GM12878 (cell line): ENCODE data around the gene SIRPD. TPM values are rescaled to one million over a fixed set of nuclear protein-coding genes. Genes with fewer than 3 reads are reported as not detected.

ENCODE experiments used
- ATF7 ChIP-seq: fragments of 450-650 bp; IDR thresholded peaks from 2 replicates; pipeline ENCODE4 v1.6.1; 2016; ENCODE audit warnings: low read depth, mild to moderate bottlenecking
- CBX3 ChIP-seq: fragments of 200-600 bp; sonication (generic); IDR thresholded peaks from 2 replicates; pipeline ENCODE4 v1.6.1; 2016; ENCODE audit warnings: low read depth, borderline replicate concordance
- IKZF1 ChIP-seq: fragments of 450-650 bp; conservative IDR thresholded peaks from 2 replicates; pipeline ENCODE4 v1.6.1; 2017; ENCODE audit warnings: antibody characterized with exemption, mild to moderate bottlenecking
- KDM1A ChIP-seq: fragments of 200-600 bp; sonication (generic); IDR thresholded peaks from 2 replicates; pipeline ENCODE4 v1.6.1; 2016; ENCODE audit warnings: borderline replicate concordance
- MEF2A ChIP-seq: IDR thresholded peaks from 2 replicates; pipeline ENCODE4 v1.6.1; 2011; ENCODE audit warnings: low read depth, mild to moderate bottlenecking, low read length, moderate library complexity; ENCODE audit not compliant: insufficient read depth
- MTA2 ChIP-seq: fragments of 450-650 bp; IDR thresholded peaks from 2 replicates; pipeline ENCODE4 v1.6.1; 2016; ENCODE audit warnings: low read depth, mild to moderate bottlenecking, moderate library complexity
- RAD21 ChIP-seq: IDR thresholded peaks from 2 replicates; pipeline ENCODE4 v1.6.1; 2011; ENCODE audit warnings: mild to moderate bottlenecking, low read depth, low read length, moderate library complexity; ENCODE audit not compliant: insufficient read depth
- RAD51 ChIP-seq: fragments of 450-650 bp; IDR thresholded peaks from 2 replicates; pipeline ENCODE4 v1.6.1; 2016; ENCODE audit warnings: moderate library complexity, mild to moderate bottlenecking, inconsistent platforms
- SMC3 ChIP-seq: IDR thresholded peaks from 2 replicates; pipeline ENCODE4 v1.6.1; 2011; ENCODE audit warnings: low read length, improper control_type of control experiment, borderline replicate concordance
- SRF ChIP-seq, 2 experiments: IDR thresholded peaks; 2 replicates each; pipeline ENCODE4 v1.6.1; 2011; ENCODE audit warnings: low read depth in 2 of 2, low read length in 2 of 2, mild to moderate bottlenecking in 1 of 2, moderate library complexity in 1 of 2
- USF1 ChIP-seq: IDR thresholded peaks from 2 replicates; pipeline ENCODE4 v1.6.1; 2011; ENCODE audit warnings: borderline replicate concordance, low read depth, mild to moderate bottlenecking, moderate library complexity, mixed read lengths, low read length; ENCODE audit not compliant: insufficient read depth; ENCODE audit errors: extremely low read length
- WRNIP1 ChIP-seq: IDR thresholded peaks from 2 replicates; pipeline ENCODE4 v1.6.1; 2011; ENCODE audit warnings: low read depth, low read length, improper control_type of control experiment, borderline replicate concordance
- YY1 ChIP-seq: IDR thresholded peaks from 2 replicates; pipeline ENCODE4 v1.6.1; 2011; ENCODE audit warnings: low read depth, mild to moderate bottlenecking, low read length
- ZBED1 ChIP-seq: IDR thresholded peaks from 2 replicates; pipeline ENCODE4 v1.6.1; 2016; ENCODE audit warnings: borderline replicate concordance
- ZNF592 ChIP-seq: fragments of 450-650 bp; IDR thresholded peaks from 2 replicates; pipeline ENCODE4 v1.6.1; 2017; ENCODE audit warnings: mild to moderate bottlenecking, moderate library complexity
- polyA plus RNA-seq, 11 experiments: library from polyadenylated mRNA; depleted of rRNA in 4 of 11; unstranded in 6 of 11; stranded (reverse) in 5 of 11; fragments of >200 nt; fragmentation: Nextera tagmentation in 4 of 11; fragmentation: Illumina TruSeq in 1 of 11; extraction: Ambion mirVana in 4 of 11; extraction: Trizol in 1 of 11; gene quantifications; 1 replicate in 1 of 11; 2 replicates in 10 of 11; pipeline versions ENCODE4 v1.2.1 to v1.2.3, GENCODE V29; 2011 to 2016; ENCODE audit warnings: inconsistent platforms in 2 of 11, missing spikeins in 2 of 11, low read depth in 1 of 11
- total RNA-seq, 4 experiments: library from RNA; depleted of rRNA in 3 of 4; stranded (reverse); fragments of >200 nt in 3 of 4; fragmentation: Illumina TruSeq in 1 of 4; extraction: Trizol in 1 of 4; gene quantifications; 2 replicates each; pipeline versions ENCODE4 v1.2.1 to v1.2.3, GENCODE V29; 2013 to 2021
- TF ChIP-seq, protein P1 (sequence below): fragments of 450-650 bp; IDR thresholded peaks from 2 replicates; pipeline ENCODE4 v1.6.1; 2016; ENCODE audit warnings: mild to moderate bottlenecking, moderate library complexity, borderline replicate concordance
- TF ChIP-seq, protein P2 (sequence below): fragments of 150-350 bp; IDR thresholded peaks from 2 replicates; pipeline ENCODE4 v1.6.1; 2014; ENCODE audit warnings: mild to moderate bottlenecking, low read depth, low read length

SIRPD gene
- total and polyA plus RNA-seq, 10 of the 15 experiments (the other 5 are each of a cell fraction or from before 2014, with no cell fraction given) = 0.10 to 1.6 (median 0.88) TPM

DNA sequence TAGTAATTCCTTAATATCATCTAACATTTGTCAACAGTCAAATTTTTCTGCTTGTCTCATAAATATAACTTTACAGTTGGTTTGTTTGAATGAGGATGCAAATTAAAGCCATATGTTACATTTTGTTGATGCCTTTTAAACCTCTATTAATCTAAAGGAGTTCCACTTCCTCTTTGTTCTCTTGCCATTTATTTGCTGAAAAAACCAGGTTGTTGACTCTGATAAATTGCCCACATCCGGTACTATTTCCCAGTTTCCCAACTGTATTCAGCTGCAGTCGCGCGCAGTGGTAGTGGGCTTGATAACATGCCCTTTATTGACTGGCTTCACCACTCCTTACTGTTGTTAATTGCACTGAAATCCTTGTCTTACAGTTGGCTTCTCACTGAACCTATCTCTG is 33.5 kb downstream of the SIRPD start (continued):
- TF ChIP-seq WRNIP1 = no peak
- TF ChIP-seq YY1 = no peak
- TF ChIP-seq, protein P1, sequence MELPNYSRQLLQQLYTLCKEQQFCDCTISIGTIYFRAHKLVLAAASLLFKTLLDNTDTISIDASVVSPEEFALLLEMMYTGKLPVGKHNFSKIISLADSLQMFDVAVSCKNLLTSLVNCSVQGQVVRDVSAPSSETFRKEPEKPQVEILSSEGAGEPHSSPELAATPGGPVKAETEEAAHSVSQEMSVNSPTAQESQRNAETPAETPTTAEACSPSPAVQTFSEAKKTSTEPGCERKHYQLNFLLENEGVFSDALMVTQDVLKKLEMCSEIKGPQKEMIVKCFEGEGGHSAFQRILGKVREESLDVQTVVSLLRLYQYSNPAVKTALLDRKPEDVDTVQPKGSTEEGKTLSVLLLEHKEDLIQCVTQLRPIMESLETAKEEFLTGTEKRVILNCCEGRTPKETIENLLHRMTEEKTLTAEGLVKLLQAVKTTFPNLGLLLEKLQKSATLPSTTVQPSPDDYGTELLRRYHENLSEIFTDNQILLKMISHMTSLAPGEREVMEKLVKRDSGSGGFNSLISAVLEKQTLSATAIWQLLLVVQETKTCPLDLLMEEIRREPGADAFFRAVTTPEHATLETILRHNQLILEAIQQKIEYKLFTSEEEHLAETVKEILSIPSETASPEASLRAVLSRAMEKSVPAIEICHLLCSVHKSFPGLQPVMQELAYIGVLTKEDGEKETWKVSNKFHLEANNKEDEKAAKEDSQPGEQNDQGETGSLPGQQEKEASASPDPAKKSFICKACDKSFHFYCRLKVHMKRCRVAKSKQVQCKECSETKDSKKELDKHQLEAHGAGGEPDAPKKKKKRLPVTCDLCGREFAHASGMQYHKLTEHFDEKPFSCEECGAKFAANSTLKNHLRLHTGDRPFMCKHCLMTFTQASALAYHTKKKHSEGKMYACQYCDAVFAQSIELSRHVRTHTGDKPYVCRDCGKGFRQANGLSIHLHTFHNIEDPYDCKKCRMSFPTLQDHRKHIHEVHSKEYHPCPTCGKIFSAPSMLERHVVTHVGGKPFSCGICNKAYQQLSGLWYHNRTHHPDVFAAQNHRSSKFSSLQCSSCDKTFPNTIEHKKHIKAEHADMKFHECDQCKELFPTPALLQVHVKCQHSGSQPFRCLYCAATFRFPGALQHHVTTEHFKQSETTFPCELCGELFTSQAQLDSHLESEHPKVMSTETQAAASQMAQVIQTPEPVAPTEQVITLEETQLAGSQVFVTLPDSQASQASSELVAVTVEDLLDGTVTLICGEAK = no peak; the same call in 1 of the 2 replicates
- no peak for TF ChIP-seq SMC3
- TF ChIP-seq MTA2 = peak; percentile 89
- TF ChIP-seq, protein P2, sequence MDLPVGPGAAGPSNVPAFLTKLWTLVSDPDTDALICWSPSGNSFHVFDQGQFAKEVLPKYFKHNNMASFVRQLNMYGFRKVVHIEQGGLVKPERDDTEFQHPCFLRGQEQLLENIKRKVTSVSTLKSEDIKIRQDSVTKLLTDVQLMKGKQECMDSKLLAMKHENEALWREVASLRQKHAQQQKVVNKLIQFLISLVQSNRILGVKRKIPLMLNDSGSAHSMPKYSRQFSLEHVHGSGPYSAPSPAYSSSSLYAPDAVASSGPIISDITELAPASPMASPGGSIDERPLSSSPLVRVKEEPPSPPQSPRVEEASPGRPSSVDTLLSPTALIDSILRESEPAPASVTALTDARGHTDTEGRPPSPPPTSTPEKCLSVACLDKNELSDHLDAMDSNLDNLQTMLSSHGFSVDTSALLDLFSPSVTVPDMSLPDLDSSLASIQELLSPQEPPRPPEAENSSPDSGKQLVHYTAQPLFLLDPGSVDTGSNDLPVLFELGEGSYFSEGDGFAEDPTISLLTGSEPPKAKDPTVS = no peak
- TF ChIP-seq SRF (IDR thresholded peaks at IDR 0.05; ENCODE audit: low read depth in 2 of 2, low read length in 2 of 2) = no peak
- peak; percentile 51; the same call in 1 of the 2 replicates for TF ChIP-seq ATF7
- TF ChIP-seq ZBED1 = no peak
- no peak for TF ChIP-seq ZNF592
- TF ChIP-seq MEF2A = no peak
- TF ChIP-seq CBX3 = no peak
- peak; percentile 87 for TF ChIP-seq IKZF1
- no peak for TF ChIP-seq USF1
- TF ChIP-seq KDM1A = no peak
- no peak for TF ChIP-seq RAD21
- TF ChIP-seq RAD51 = no peak
- TF ChIP-seq, all 136 proteins: peak for 23
